ENCODE results near the gene ATP2B3.

DNA sequence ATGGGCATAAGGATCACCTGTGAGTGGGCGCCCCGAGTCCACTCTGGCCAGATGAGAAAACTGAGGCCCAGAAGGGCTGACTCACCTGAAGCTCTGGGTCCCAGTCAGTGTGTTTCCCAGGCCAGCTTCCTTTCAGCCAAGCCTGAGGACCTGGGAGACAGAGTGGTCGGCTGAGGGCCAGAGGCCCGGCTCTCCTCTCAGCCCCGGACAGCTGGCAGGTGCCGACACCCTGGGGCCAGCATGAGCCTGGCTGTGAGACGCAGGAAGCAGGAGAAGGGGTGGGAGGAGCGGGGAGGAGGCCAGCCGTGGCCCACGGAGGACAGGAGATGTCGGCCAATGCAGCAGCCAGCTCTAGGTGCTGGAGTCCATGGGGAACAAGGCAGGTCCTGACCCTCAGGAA, 28.9 kb downstream of the ATP2B3 start:
- TF ChIP-seq, protein P1, sequence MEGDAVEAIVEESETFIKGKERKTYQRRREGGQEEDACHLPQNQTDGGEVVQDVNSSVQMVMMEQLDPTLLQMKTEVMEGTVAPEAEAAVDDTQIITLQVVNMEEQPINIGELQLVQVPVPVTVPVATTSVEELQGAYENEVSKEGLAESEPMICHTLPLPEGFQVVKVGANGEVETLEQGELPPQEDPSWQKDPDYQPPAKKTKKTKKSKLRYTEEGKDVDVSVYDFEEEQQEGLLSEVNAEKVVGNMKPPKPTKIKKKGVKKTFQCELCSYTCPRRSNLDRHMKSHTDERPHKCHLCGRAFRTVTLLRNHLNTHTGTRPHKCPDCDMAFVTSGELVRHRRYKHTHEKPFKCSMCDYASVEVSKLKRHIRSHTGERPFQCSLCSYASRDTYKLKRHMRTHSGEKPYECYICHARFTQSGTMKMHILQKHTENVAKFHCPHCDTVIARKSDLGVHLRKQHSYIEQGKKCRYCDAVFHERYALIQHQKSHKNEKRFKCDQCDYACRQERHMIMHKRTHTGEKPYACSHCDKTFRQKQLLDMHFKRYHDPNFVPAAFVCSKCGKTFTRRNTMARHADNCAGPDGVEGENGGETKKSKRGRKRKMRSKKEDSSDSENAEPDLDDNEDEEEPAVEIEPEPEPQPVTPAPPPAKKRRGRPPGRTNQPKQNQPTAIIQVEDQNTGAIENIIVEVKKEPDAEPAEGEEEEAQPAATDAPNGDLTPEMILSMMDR (IDR thresholded peaks at IDR 0.05; ENCODE audit: low read length): no peak
- no peak for TF ChIP-seq EZH2 (IDR thresholded peaks at IDR 0.05; ENCODE audit: borderline replicate concordance, low read length)

All from OCI-LY1 (cell line).